Esophagus muscularis mucosa (tissue), 4 donors: ENCODE measurements around the gene NAT9. TPM values are rescaled to one million over a fixed set of nuclear protein-coding genes. Genes with fewer than 3 reads are reported as not detected.
A peak's percentile ranks its signal among the peaks of the same experiment; 100 is the strongest.

Source experiments
- DNase-seq: peaks from one replicate; pipeline ENCODE4 v3.0.0-alpha.2; 2017; ENCODE audit errors: extremely low spot score
- H3K27ac ChIP-seq, 4 donors: fragments of 200-600 bp; sonication (generic); replicated peaks in 1 of 4; 1 replicate in 3 of 4; 2 replicates in 1 of 4; pipeline ENCODE4 v1.5.1; 2016 to 2019; ENCODE audit warnings: mild to moderate bottlenecking in 1 of 4
- H3K27me3 ChIP-seq, 4 donors: fragments of 200-600 bp; sonication (generic); one replicate each; pipeline versions ENCODE4 v1.5.1 to v1.6.0; 2016 to 2019
- H3K36me3 ChIP-seq, 4 donors: fragments of 200-600 bp; sonication (generic); one replicate each; pipeline ENCODE4 v1.5.1; 2016 to 2019
- H3K4me1 ChIP-seq, 4 donors: fragments of 200-600 bp; sonication (generic); one replicate each; pipeline ENCODE4 v1.5.1; 2016 to 2019
- H3K4me3 ChIP-seq, 4 donors: fragments of 200-600 bp; sonication (generic); 1 replicate in 2 of 4; 2 replicates in 2 of 4; pipeline ENCODE4 v1.5.1; 2016 to 2019; ENCODE audit warnings: mild to moderate bottlenecking in 4 of 4, moderate library complexity in 1 of 4
- H3K9me3 ChIP-seq, 4 donors: fragments of 200-600 bp; sonication (generic); 1 replicate in 3 of 4; 2 replicates in 1 of 4; pipeline ENCODE4 v1.5.1; 2016 to 2019
- CTCF ChIP-seq, 3 experiments: fragments of 200-600 bp in 2 of 3; fragments of 450-650 bp in 1 of 3; sonication (generic) in 2 of 3; IDR thresholded peaks; one replicate each; pipeline ENCODE4 v1.5.1; 2017 to 2019; ENCODE audit warnings: antibody characterized with exemption in 3 of 3, mild to moderate bottlenecking in 2 of 3, moderate library complexity in 1 of 3
- EP300 ChIP-seq: sonication (generic); formaldehyde crosslinking; IDR thresholded peaks from one replicate; pipeline ENCODE4 v1.6.1; 2017; ENCODE audit warnings: antibody characterized with exemption
- POLR2A ChIP-seq: fragments of 450-650 bp; IDR thresholded peaks from one replicate; pipeline ENCODE4 v1.6.1; 2017; ENCODE audit warnings: antibody characterized with exemption, moderate library complexity, mild to moderate bottlenecking, low read depth
- POLR2AphosphoS5 ChIP-seq, 2 donors: sonication (generic); formaldehyde crosslinking; IDR thresholded peaks; one replicate each; pipeline ENCODE4 v1.6.1; 2017; ENCODE audit warnings: antibody characterized with exemption in 2 of 2
- WGBS: methylation state at CpG from one replicate; pipeline ENCODE4 v1.1.5; 2018; 5-methylcytosine and 5-hydroxymethylcytosine counted together
- intact Hi-C: fragments of 100-400 bp; cut with DNase I; formaldehyde crosslinking; loops from one replicate; pipeline ENCODE4 v1.15.1; 2023
- total RNA-seq, 4 donors: library from RNA; depleted of rRNA; stranded (reverse); fragments of >200 nt; gene quantifications; one replicate each; pipeline versions ENCODE4 v1.1.0 to v1.2.1, GENCODE V29; 2016

NAT9 gene
- total RNA-seq, 4 donors from 2014 or later = 10.4 to 22.4 (median 17.7) TPM

GRCh38 chr17:74785096-74785980 lies 9.2 kb upstream of the NAT9 start:
- H3K36me3 ChIP-seq = peaks cover 0 to 65% (median 28%) of the 10 kb centered on the region in 4 donors
- WGBS = 82% methylated on average over 17 of the region's 21 CpGs
- intact Hi-C loops = no loop called here

GRCh38 chr17:74784125-74784810 lies 8.1 kb upstream of the NAT9 start:
- DNase-seq = no peak
- WGBS = 78% methylated on average over 5 of the region's 5 CpGs
- no peaks in the 10 kb centered on the region for H3K27me3 ChIP-seq
- intact Hi-C loops = no loop called here
- TF ChIP-seq EP300 (no peak), POLR2AphosphoS5 (IDR thresholded peaks at IDR 0.05) (no peak), CTCF (IDR thresholded peaks at IDR 0.05) (no peak), POLR2A (no peak)
- no peaks in the 10 kb centered on the region for H3K9me3 ChIP-seq
- H3K36me3 ChIP-seq = peaks cover 0 to 65% (median 28%) of the 10 kb centered on the region in 4 donors
- H3K27ac ChIP-seq = no peak overlapping the region
- H3K4me1 ChIP-seq = peaks cover 0 to 4% (median 1%) of the 10 kb centered on the region in 4 donors
- H3K4me3 ChIP-seq = no peak overlapping the region

More at GRCh38 chr17:74785096-74785980, 9.2 kb upstream of the NAT9 start:
- Histone ChIP-seq H3K4me3 (no peak overlapping the region), H3K9me3 (no peaks in the 10 kb centered on the region), H3K4me1 (no peaks in the 10 kb centered on the region), H3K27ac (no peak overlapping the region), H3K27me3 (no peaks in the 10 kb centered on the region)
- DNase-seq = no peak
- TF ChIP-seq POLR2AphosphoS5 (IDR thresholded peaks at IDR 0.05) (no peak), EP300 (no peak), CTCF (IDR thresholded peaks at IDR 0.05) (no peak), POLR2A (no peak)

GRCh38 chr17:74782571-74782970 lies 6.4 kb upstream of the NAT9 start:
- intact Hi-C loops = no loop called here
- H3K36me3 ChIP-seq = peaks cover 0 to 52% (median 19%) of the 10 kb centered on the region in 4 donors
- DNase-seq = no peak
- no peak overlapping the region for H3K4me3 ChIP-seq
- TF ChIP-seq CTCF (IDR thresholded peaks at IDR 0.05) (no peak), POLR2AphosphoS5 (IDR thresholded peaks at IDR 0.05) (no peak), POLR2A (no peak), EP300 (no peak)
- WGBS = 93% methylated on average over 4 of the region's 5 CpGs
- peaks cover 0 to 15% (median 7%) of the 10 kb centered on the region in 4 donors for H3K4me1 ChIP-seq
- H3K27me3 ChIP-seq = no peaks in the 10 kb centered on the region
- H3K27ac ChIP-seq = no peak overlapping the region
- H3K9me3 ChIP-seq = no peaks in the 10 kb centered on the region

- no peaks in the 10 kb centered on the region for H3K9me3 ChIP-seq
- H3K36me3 ChIP-seq = peaks cover 0 to 47% (median 16%) of the 10 kb centered on the region in 4 donors
- H3K27ac ChIP-seq = no peak overlapping the region
- H3K27me3 ChIP-seq = no peaks in the 10 kb centered on the region
- H3K4me3 ChIP-seq = no peak overlapping the region
- intact Hi-C loops = no loop called here
- no peak for TF ChIP-seq POLR2AphosphoS5 (IDR thresholded peaks at IDR 0.05)
- TF ChIP-seq CTCF (IDR thresholded peaks at IDR 0.05) = peak in 1 of 3 experiments; percentile 8
- no peak for DNase-seq
- H3K4me1 ChIP-seq = peaks cover 7 to 29% (median 19%) of the 10 kb centered on the region in 4 donors
- 76% methylated on average over 7 of the region's 7 CpGs for WGBS
These were observed 4.5 kb upstream of the NAT9 start for GRCh38 chr17:74780443-74781238.
